GM11168 (cell line): Measurements from ENCODE around the gene SEMA3B.
"Not testable (repeated sequence)": the region's sequence is repeated elsewhere in the genome, so short reads cannot be mapped to it uniquely, and the experiment has no call there.

Source experiments
- in situ Hi-C: fragments of 300-500 bp; cut with MboI; formaldehyde crosslinking; loops from one replicate; pipeline ENCODE4 v1.12.0; 2022; ENCODE audit warnings: low sequenced_read_pairs; ENCODE audit not compliant: unreplicated experiment

The SEMA3B gene

GRCh38 chr3:50268703-50269451 lies at the start of gene SEMA3B:
Gene SEMA3B, plus strand, starts transcription at chr3:50269147. Its CDS starts 94 bp downstream, at chr3:50269241.
- in situ Hi-C loops, result no loop called here

DNA sequence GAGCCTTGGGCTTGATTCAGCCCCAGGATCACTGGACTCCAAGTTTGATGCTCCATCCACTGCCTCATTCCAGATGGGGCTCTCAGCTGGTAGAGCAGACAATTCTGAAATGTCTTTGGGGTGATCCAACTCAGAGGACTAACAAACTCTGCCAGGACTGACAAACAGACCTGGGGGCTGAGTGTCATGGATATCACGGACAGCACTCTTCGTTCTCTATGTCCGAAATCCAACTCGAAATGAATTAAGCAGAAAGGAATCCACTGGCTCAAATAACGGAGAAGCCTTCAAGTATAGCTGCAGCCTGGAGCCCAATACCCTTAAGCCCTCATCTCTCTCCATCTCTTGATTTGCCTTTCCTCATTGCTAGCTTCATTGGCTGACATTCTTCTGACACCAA lies 49.7 kb upstream of the SEMA3B start:
- in situ Hi-C loops, result no loop called here

- in situ Hi-C loops, result no loop called here
Observed at GRCh38 chr3:50220109-50220508, 48.8 kb upstream of the SEMA3B start.

GRCh38 chr3:50221051-50221410 lies 47.9 kb upstream of the SEMA3B start:
- in situ Hi-C loops, result no loop called here

DNA sequence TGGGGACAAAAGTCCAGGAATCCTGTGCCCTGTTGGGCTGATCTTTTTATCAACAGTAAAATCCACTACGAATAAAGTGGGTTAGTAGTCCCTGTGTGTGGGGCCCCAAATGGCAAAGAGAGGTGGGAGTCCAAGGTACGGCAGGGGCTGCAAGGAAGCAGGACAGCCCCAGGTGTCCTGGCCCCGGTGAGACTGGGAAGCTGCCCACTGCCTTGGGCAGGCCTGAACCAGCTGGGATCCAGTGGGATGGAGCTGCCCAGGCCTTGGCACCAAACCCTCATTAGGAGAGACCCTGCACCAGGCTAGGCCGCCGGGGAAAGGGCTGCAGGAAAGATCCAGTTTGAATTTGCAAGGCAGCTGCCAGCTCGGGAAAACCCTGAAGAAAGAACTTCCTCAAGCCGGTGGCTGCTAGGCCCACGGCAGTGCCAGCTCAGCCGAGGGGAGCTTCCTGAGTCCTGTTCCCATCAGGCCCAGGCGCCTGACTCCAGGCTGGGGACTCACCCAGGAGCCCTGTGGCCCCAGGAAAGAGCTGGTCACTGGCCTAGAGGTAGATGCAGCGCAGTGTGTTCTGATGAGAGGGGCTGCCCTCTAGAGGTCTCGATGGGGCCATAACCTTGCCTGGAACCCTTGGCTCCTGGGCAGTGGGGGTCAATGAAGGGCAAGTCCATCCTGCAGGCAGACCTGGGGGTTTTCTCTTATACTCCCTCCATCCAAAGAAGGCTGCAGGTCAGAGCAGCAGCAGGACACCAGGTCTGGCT lies 47.4 kb upstream of the SEMA3B start:
- in situ Hi-C loops, result no loop called here

DNA sequence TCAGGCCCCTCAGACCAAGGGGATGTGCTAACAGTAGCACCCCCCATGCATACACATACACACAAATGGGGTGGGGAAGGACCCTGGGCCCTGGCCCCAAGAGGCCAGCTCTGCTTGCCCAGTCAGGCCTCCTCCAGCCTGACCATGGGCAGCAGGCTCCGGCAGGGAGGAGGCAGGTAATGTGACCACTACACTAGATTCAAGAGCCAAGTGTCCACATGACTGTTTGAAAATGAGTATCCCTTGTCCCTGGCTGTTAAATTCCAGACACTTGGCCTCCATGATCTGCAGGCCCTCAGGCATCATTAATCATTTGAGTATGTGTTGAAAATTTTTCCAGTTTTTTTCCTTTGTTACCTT lies 46.8 kb upstream of the SEMA3B start:
- in situ Hi-C loops, result no loop called here

DNA sequence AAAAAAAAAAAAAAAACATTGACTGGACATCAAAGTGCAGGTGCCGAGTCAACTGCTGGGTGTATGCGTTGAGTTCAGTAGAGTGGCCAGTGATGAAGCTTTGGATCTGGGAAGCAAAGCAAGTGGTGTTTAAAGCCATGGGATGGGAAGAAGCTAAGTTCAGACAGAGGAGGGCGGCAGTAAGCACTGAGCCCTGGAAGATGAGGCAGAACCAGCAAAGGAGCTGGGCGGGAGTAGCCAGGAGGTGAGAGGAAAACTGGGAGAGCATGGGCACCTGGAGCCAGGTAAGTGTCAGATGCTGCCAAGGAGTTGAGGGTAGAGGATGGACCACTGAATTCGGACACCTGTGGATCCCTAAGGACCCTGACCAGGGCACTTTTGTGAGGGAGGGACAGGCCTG lies 44.3 kb upstream of the SEMA3B start:
- in situ Hi-C loops, result no loop called here

- in situ Hi-C loops, result no loop called here
Observed at GRCh38 chr3:50226888-50227389, 42.0 kb upstream of the SEMA3B start.

GRCh38 chr3:50227390-50228183 lies 41.4 kb upstream of the SEMA3B start:
- in situ Hi-C loops, result no loop called here

GRCh38 chr3:50228184-50228763 lies 40.7 kb upstream of the SEMA3B start:
- in situ Hi-C loops, result not testable (repeated sequence)

DNA sequence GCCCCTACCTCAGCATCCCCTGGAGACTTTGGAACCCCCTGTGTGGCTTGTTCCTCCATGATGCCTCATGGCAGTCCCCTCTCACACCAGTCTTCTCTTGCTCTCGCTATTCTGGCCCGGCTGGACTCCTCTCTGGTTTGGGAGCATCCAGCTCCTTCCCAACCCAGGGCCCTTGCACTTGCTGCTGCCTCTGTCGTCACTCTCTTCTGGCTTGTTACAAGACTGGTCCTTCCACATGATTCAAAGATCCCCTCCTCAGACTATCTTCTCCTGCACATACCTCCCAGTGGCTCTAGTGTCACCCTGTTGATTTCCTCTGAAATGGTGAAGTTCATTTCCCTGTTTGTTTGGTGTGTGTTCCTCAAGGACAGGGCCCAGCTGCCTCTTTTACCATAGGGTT lies 39.5 kb upstream of the SEMA3B start:
- in situ Hi-C loops, result no loop called here

GRCh38 chr3:50230104-50230793 lies 38.7 kb upstream of the SEMA3B start:
- in situ Hi-C loops, result no loop called here

DNA sequence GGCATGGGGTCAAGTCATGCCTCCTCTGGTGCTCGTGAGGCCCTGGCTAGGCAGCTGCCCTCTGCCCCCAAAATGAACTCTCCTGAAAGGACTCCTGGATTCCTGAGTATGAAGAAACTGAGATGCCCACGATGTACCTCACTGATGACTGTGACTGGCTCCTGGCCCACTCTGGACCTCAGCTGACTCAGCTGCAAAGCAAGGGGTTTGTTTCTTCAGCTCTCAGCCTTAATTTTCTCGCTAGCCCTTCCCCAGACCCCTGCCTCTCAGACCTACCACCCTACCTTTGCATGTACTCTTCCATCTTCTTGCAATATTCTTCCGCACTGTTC lies 38.2 kb upstream of the SEMA3B start:
- in situ Hi-C loops, result no loop called here

GRCh38 chr3:50231581-50231980 lies 37.4 kb upstream of the SEMA3B start:
- in situ Hi-C loops, result no loop called here

DNA sequence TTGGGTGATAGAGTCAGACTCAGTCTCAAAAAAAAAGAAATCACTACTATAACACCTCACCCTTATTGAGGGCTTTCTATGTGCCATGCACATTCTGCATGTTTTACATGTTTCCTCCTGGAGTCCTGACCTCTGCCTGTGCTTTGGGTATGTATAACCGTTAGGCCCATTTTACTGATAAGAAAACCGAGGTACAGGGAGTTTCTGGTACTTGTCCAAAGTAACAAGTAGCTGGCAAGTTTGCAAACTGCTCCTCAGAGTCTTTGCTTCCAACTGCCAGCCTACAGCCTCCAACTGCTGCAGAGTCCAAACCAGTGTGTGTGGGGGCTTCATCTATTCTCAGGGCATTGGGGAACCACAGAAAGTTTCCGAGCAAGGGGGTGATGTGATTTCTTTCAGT lies 36.6 kb upstream of the SEMA3B start:
- in situ Hi-C loops, result no loop called here

GRCh38 chr3:50233176-50233575 lies 35.8 kb upstream of the SEMA3B start:
- in situ Hi-C loops, result no loop called here

- in situ Hi-C loops, result no loop called here
Observed at GRCh38 chr3:50235716-50236483, 33.0 kb upstream of the SEMA3B start, which contains the start of gene GNAI2. Gene GNAI2, plus strand, starts transcription at chr3:50236204. Its CDS starts 132 bp downstream, at chr3:50236336.

GRCh38 chr3:50236484-50237132 lies 32.3 kb upstream of the SEMA3B start:
- in situ Hi-C loops, result no loop called here

DNA sequence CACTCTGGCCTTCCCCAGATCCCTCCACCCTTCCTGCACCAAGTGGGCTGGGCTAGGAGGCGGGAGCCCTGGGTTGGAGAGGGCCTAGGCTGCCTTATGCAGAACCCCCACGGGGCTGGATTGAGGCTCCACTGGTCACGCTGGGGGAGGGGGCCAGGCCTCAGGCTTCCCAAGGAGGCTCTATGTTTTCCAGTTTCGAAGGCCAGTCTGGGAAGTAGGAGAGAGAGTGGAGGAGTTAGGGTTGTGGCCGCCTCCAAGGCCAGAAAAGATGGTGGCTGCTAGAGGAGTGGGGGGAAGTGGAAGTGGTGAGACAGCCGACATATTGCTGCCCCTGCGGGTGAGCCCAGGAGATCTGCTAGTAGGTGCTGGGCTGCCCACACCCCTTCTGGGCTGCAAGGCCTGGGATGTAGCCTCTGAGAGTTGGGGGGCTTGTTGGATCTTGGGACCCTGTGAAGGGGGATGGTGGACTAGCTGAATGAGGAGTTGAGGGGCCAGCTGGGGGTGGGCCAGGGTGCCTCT lies 31.8 kb upstream of the SEMA3B start:
- in situ Hi-C loops, result no loop called here
